HEK293T (cell line): ENCODE measurements around the gene SLC16A6.

Source experiments
- ELF4 ChIP-seq: fragments of 450-650 bp; IDR thresholded peaks from 2 replicates; pipeline ENCODE4 v1.6.1; 2017; ENCODE audit warnings: antibody characterized with exemption
- FOXK2 ChIP-seq: fragments of 450-650 bp; IDR thresholded peaks from 2 replicates; pipeline ENCODE4 v1.6.1; 2016; ENCODE audit warnings: mild to moderate bottlenecking
- L3MBTL2 ChIP-seq: fragments of 450-650 bp; conservative IDR thresholded peaks from 2 replicates; pipeline ENCODE4 v1.6.1; 2016; ENCODE audit warnings: mild to moderate bottlenecking
- PKNOX1 ChIP-seq: fragments of 450-650 bp; IDR thresholded peaks from 2 replicates; pipeline ENCODE4 v1.6.1; 2016
- SP1 ChIP-seq: fragments of 450-650 bp; IDR thresholded peaks from 2 replicates; pipeline ENCODE4 v1.6.1; 2017
- SUZ12 ChIP-seq: fragments of 450-650 bp; IDR thresholded peaks from 2 replicates; pipeline ENCODE4 v1.6.1; 2016; ENCODE audit warnings: mild to moderate bottlenecking

- TF ChIP-seq PKNOX1 (no peak; the same call in 1 of the 2 replicates), L3MBTL2 (no peak; the same call in none of the 2 replicates), FOXK2 (no peak), SP1 (no peak), SUZ12 (no peak), ELF4 (no peak)
Measured at GRCh38 chr17:68290268-68290954, 516 bp downstream of the SLC16A6 start.
